Measurements from ENCODE around the gene TM6SF1.

TM6SF1 gene

GRCh38 chr15:83114856-83115255 is 7.4 kb downstream of the TM6SF1 start:
- Histone ChIP-seq H3K4me1 (ENCODE audit: insufficient read depth, low read length) (no peaks in the 10 kb centered on the region), H3K79me2 (ENCODE audit: insufficient read depth, low read length) (no peaks in the 10 kb centered on the region), H2AFZ (ENCODE audit: low read depth, low read length) (no peak overlapping the region), H3K9me3 (ENCODE audit: insufficient read depth, low read length, severe bottlenecking) (no peaks in the 10 kb centered on the region), H3K27me3 (ENCODE audit: insufficient read depth, low read length, poor library complexity) (no peaks in the 10 kb centered on the region), H3K4me2 (ENCODE audit: insufficient read depth, low read length) (no peak overlapping the region), H3K36me3 (ENCODE audit: insufficient read depth, low read length) (0 out of 2 replicates have a peak, but pooled peaks cover 3% of the 10 kb centered on the region), H3K9ac (ENCODE audit: low read depth, low read length) (no peak overlapping the region), H3K27ac (ENCODE audit: low read length) (no peak overlapping the region), H4K20me1 (ENCODE audit: insufficient read depth, low read length) (no peaks in the 10 kb centered on the region), H3K4me3 (ENCODE audit: low read depth in 1 of 2, low read length in 2 of 2) (no peak overlapping the region)
- no peak for TF ChIP-seq CTCF (IDR thresholded peaks at IDR 0.05; ENCODE audit: borderline replicate concordance, extremely low read depth, low read length, poor library complexity, severe bottlenecking)
- no peak for TF ChIP-seq EZH2 (IDR thresholded peaks at IDR 0.05; ENCODE audit: borderline replicate concordance, low read depth, low read length, severe bottlenecking)
- ATAC-seq (ENCODE audit: insufficient read depth, low read depth), result no peak
- no peak for DNase-seq

- no peaks in the 10 kb centered on the region for H3K27me3 ChIP-seq (ENCODE audit: insufficient read depth, low read length, poor library complexity)
- no peaks in the 10 kb centered on the region for H3K4me1 ChIP-seq (ENCODE audit: insufficient read depth, low read length)
- no peaks in the 10 kb centered on the region for H3K9me3 ChIP-seq (ENCODE audit: insufficient read depth, low read length, severe bottlenecking)
- TF ChIP-seq EZH2 (IDR thresholded peaks at IDR 0.05; ENCODE audit: borderline replicate concordance, low read depth, low read length, severe bottlenecking) (no peak), CTCF (IDR thresholded peaks at IDR 0.05; ENCODE audit: borderline replicate concordance, extremely low read depth, low read length, poor library complexity, severe bottlenecking) (no peak)
- no peak overlapping the region for H3K4me2 ChIP-seq (ENCODE audit: insufficient read depth, low read length)
- ATAC-seq (ENCODE audit: insufficient read depth, low read depth) (no peak), DNase-seq (no peak)
- H2AFZ ChIP-seq (ENCODE audit: low read depth, low read length), result no peak overlapping the region
- H3K27ac ChIP-seq (ENCODE audit: low read length), result no peak overlapping the region
- 0 out of 2 replicates have a peak, but pooled peaks cover 3% of the 10 kb centered on the region for H3K36me3 ChIP-seq (ENCODE audit: insufficient read depth, low read length)
- H3K9ac ChIP-seq (ENCODE audit: low read depth, low read length), result no peak overlapping the region
- no peaks in the 10 kb centered on the region for H4K20me1 ChIP-seq (ENCODE audit: insufficient read depth, low read length)
- H3K79me2 ChIP-seq (ENCODE audit: insufficient read depth, low read length), result no peaks in the 10 kb centered on the region
- H3K4me3 ChIP-seq (ENCODE audit: low read depth in 1 of 2, low read length in 2 of 2), result no peak overlapping the region
Measured at GRCh38 chr15:83115410-83115809, 8.0 kb downstream of the TM6SF1 start.

- Histone ChIP-seq H3K9me3 (ENCODE audit: insufficient read depth, low read length, severe bottlenecking) (no peaks in the 10 kb centered on the region), H3K27ac (ENCODE audit: low read length) (no peak overlapping the region), H3K36me3 (ENCODE audit: insufficient read depth, low read length) (0 out of 2 replicates have a peak, but pooled peaks cover 3% of the 10 kb centered on the region), H3K4me1 (ENCODE audit: insufficient read depth, low read length) (no peaks in the 10 kb centered on the region), H2AFZ (ENCODE audit: low read depth, low read length) (no peak overlapping the region), H3K9ac (ENCODE audit: low read depth, low read length) (no peak overlapping the region), H3K4me2 (ENCODE audit: insufficient read depth, low read length) (no peak overlapping the region), H4K20me1 (ENCODE audit: insufficient read depth, low read length) (no peaks in the 10 kb centered on the region), H3K4me3 (ENCODE audit: low read depth in 1 of 2, low read length in 2 of 2) (no peak overlapping the region), H3K27me3 (ENCODE audit: insufficient read depth, low read length, poor library complexity) (no peaks in the 10 kb centered on the region), H3K79me2 (ENCODE audit: insufficient read depth, low read length) (no peaks in the 10 kb centered on the region)
- no peak for ATAC-seq (ENCODE audit: insufficient read depth, low read depth)
- TF ChIP-seq CTCF (IDR thresholded peaks at IDR 0.05; ENCODE audit: borderline replicate concordance, extremely low read depth, low read length, poor library complexity, severe bottlenecking) (no peak), EZH2 (IDR thresholded peaks at IDR 0.05; ENCODE audit: borderline replicate concordance, low read depth, low read length, severe bottlenecking) (no peak)
- DNase-seq, result no peak
Measured at GRCh38 chr15:83115831-83116565, 8.6 kb downstream of the TM6SF1 start.

All from DND-41 (cell line).